ENCODE data around the gene SLC2A8. TPM values are rescaled to one million over a fixed set of nuclear protein-coding genes. Genes with fewer than 3 reads are reported as not detected.
A peak's percentile ranks its signal among the peaks of the same experiment; 100 is the strongest.

The SLC2A8 gene
- total RNA-seq, 1 experiment from 2014 or later: 17.4 TPM

DNA sequence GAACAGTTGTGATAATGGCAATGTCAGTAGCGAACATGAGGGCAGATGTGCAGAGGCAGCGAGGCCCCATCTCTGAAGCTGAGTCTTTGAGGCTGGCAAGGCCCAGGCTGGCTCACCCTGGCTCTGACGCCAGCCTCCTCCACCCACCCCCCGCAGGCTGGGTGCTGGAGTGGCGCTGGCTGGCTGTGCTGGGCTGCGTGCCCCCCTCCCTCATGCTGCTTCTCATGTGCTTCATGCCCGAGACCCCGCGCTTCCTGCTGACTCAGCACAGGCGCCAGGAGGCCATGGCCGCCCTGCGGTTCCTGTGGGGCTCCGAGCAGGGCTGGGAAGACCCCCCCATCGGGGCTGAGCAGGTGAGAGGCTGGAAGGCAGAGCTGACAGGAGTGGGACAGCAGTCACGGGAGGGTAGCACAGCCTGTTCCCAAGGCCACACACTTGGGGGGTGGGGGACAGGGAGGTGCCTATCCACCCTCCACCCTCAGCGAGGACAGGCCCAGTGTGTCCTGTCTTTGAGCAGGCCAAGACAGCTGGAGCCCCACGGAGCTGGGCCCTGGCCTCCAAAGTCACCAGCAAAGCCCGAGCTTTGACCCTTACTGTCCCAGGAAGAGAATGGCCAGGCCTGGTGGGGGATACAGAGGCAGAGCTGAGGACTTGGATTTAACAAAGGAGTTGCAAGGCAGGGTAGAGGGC is 5.6 kb downstream of the SLC2A8 start:
- Histone ChIP-seq H3K4me1 (replicated peaks) (peaks cover 10% of the 10 kb centered on the region), H3K4me3 (no peak overlapping the region), H3K27ac (no peak overlapping the region), H3K27me3 (replicated peaks) (no peaks in the 10 kb centered on the region), H3K36me3 (peaks cover 43% of the 10 kb centered on the region), H3K9me3 (replicated peaks) (no peaks in the 10 kb centered on the region)
- DNase-seq (ENCODE audit: low read depth in 1 of 2, low spot score in 2 of 2): no peak

DNA sequence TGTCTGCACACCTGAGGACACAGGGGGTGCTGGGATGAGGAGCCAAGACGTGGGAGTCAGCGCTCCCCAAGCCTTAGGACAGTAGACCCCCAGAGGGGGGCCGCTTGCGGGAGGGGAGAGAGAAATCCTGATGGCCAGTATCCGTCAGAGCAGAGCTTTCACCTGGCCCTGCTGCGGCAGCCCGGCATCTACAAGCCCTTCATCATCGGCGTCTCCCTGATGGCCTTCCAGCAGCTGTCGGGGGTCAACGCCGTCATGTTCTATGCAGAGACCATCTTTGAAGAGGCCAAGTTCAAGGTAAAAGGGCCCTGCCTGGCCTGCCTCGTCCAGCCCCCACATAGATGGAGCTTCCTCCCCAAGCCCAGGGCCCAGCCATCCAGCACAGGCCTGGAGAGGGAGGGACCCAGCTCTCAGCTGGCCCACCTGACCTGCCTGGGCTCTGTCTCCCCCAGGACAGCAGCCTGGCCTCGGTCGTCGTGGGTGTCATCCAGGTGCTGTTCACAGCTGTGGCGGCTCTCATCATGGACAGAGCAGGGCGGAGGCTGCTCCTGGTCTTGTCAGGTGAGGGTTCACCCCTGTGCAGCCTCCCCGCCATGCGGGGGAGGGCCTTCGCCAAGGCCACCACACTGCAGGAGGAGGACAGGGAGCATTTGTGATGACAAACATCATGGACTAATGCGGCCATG is 6.7 kb downstream of the SLC2A8 start:
- H3K27ac ChIP-seq: no peak overlapping the region
- H3K4me3 ChIP-seq: no peak overlapping the region
- DNase-seq (ENCODE audit: low read depth in 1 of 2, low spot score in 2 of 2): no peak
- H3K4me1 ChIP-seq (replicated peaks): peaks cover under 1% of the 10 kb centered on the region
- H3K27me3 ChIP-seq (replicated peaks): no peaks in the 10 kb centered on the region
- H3K36me3 ChIP-seq: peaks cover 43% of the 10 kb centered on the region
- no peaks in the 10 kb centered on the region for H3K9me3 ChIP-seq (replicated peaks)

DNA sequence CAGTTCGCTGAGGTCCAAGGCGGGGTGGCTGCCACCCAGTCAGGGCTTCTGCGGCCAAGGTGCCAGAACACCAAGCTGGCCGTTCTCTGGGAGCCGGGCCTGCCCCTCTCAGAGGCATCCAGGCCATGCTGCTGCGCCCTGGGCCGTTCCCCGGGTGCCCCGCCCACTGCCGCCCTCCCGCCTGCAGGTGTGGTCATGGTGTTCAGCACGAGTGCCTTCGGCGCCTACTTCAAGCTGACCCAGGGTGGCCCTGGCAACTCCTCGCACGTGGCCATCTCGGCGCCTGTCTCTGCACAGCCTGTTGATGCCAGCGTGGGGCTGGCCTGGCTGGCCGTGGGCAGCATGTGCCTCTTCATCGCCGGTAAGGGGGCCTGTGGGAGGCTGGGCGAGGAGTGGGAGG is 7.7 kb downstream of the SLC2A8 start:
- peaks cover 43% of the 10 kb centered on the region for H3K36me3 ChIP-seq
- no peak overlapping the region for H3K4me3 ChIP-seq
- H3K4me1 ChIP-seq (replicated peaks): no peaks in the 10 kb centered on the region
- H3K9me3 ChIP-seq (replicated peaks): no peaks in the 10 kb centered on the region
- H3K27ac ChIP-seq: no peak overlapping the region
- DNase-seq (ENCODE audit: low read depth in 1 of 2, low spot score in 2 of 2): no peak
- no peaks in the 10 kb centered on the region for H3K27me3 ChIP-seq (replicated peaks)

DNA sequence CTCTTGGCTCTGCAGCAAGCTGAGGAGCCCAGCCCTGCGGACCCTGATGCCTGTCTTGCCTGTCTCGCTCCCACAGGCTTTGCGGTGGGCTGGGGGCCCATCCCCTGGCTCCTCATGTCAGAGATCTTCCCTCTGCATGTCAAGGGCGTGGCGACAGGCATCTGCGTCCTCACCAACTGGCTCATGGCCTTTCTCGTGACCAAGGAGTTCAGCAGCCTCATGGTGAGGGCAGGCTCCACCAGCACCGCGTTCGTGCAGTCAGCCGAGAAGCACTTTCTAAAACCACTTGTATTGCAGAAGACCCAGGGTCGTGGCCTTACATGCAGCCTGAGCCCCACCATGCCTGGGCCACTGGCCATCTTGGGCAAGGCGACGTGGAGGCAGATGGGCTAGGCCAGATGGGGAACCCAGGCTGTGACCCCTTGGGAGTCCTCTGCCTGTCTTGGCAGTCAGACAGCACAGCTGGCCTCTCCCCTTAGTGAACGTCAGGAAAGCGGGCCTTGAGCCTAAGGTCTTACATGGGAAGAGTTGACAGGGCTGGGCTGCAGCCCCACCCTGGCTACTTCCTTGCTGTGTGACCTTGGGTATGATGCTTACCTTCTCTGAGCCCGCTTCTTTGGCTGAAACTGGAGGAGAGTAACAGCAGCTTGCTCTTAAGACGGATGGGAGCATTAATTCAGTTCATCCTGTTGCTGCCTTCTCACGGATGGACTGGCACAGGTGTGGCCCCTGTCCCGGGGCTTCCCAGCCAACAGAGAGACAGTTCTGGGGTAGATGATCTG is 8.6 kb downstream of the SLC2A8 start:
- DNase-seq (ENCODE audit: low read depth in 1 of 2, low spot score in 2 of 2): no peak
- Histone ChIP-seq H3K27me3 (replicated peaks) (no peaks in the 10 kb centered on the region), H3K4me3 (no peak overlapping the region), H3K27ac (no peak overlapping the region), H3K9me3 (replicated peaks) (no peaks in the 10 kb centered on the region), H3K36me3 (peaks cover 39% of the 10 kb centered on the region), H3K4me1 (replicated peaks) (no peaks in the 10 kb centered on the region)

DNA sequence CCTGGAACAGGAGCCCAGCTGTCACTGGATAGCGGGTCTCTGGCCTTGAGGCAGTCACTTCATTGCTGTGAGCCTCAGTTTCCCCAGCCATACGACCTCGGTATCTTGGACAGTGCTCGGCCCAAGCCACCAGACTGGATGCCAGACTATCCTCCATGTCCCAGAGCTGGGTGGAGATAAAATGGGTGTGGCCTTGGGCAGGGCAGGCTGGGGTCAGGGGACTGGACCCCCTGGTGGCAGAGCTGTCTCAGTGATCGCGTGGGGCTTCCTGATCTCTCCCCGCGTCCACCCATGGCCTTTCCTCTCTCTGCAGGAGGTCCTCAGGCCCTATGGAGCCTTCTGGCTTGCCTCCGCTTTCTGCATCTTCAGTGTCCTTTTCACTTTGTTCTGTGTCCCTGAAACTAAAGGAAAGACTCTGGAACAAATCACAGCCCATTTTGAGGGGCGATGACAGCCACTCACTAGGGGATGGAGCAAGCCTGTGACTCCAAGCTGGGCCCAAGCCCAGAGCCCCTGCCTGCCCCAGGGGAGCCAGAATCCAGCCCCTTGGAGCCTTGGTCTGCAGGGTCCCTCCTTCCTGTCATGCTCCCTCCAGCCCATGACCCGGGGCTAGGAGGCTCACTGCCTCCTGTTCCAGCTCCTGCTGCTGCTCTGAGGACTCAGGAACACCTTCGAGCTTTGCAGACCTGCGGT is 10.0 kb downstream of the SLC2A8 start:
- Histone ChIP-seq H3K27me3 (replicated peaks) (no peaks in the 10 kb centered on the region), H3K36me3 (peaks cover 35% of the 10 kb centered on the region), H3K4me1 (replicated peaks) (no peaks in the 10 kb centered on the region), H3K27ac (no peak overlapping the region), H3K4me3 (no peak overlapping the region), H3K9me3 (replicated peaks) (no peaks in the 10 kb centered on the region)
- no peak for DNase-seq (ENCODE audit: low read depth in 1 of 2, low spot score in 2 of 2)

DNA sequence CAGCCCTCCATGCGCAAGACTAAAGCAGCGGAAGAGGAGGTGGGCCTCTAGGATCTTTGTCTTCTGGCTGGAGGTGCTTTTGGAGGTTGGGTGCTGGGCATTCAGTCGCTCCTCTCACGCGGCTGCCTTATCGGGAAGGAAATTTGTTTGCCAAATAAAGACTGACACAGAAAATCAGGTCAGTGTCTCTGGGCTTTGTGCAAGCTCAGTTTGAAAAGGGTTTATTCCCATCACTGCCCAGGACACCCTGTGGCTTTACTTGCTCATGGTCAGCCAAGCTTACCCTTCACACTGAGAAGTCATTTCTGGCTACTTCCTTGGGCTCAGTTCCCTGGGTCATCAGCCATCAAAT is 10.5 kb downstream of the SLC2A8 start:
- H3K4me3 ChIP-seq: no peak overlapping the region
- peaks cover 35% of the 10 kb centered on the region for H3K36me3 ChIP-seq
- H3K27me3 ChIP-seq (replicated peaks): no peaks in the 10 kb centered on the region
- no peaks in the 10 kb centered on the region for H3K4me1 ChIP-seq (replicated peaks)
- no peak overlapping the region for H3K27ac ChIP-seq
- no peak for DNase-seq (ENCODE audit: low read depth in 1 of 2, low spot score in 2 of 2)
- H3K9me3 ChIP-seq (replicated peaks): no peaks in the 10 kb centered on the region

DNA sequence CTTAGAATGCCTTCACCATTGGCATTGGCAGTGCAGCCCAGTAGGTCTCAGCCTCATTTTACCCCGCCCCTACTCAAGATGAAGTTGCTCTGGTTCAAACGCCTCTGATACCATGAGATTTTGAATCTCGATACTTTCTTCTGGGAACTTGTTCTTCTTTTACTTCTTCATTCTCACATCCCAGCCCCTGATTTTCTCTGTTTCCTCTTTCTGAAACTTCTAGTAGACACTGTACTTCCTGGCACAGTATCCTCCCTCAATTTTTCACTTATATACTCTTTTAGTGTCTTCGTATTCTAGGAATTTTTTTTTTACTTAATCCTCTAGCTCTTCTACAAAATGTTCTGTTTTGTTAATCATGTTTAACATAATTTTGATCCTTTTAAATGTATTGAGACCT is 14.2 kb downstream of the SLC2A8 start:
- Histone ChIP-seq H3K4me3 (no peak overlapping the region), H3K27me3 (replicated peaks) (no peaks in the 10 kb centered on the region), H3K36me3 (peaks cover 7% of the 10 kb centered on the region; the same call in 1 of the 2 replicates), H3K4me1 (replicated peaks) (no peaks in the 10 kb centered on the region), H3K27ac (no peak overlapping the region), H3K9me3 (replicated peaks) (no peaks in the 10 kb centered on the region)
- DNase-seq (ENCODE audit: low read depth in 1 of 2, low spot score in 2 of 2): no peak

DNA sequence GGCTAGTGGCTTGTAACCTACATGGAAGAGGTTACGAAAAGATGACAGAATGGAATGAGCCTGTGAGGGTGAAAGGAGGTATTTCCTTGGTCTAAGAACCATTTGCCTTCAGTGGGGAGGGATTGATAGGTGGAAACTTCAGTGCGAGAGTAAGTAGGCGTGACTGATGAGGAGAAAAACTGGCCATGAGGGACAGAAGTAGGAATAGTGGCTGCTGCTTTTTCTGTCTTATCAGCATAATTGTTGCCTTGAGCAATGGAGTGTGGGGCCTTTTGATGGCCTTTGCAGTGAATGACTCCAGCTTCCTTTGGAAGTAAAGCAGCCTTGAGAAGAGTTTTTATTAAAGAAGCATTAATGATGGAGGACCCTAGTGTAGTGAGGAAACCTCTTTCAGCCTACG is 18.2 kb downstream of the SLC2A8 start:
- no peak overlapping the region for H3K4me3 ChIP-seq
- H3K27ac ChIP-seq: no peak overlapping the region
- H3K4me1 ChIP-seq (replicated peaks): no peaks in the 10 kb centered on the region
- no peaks in the 10 kb centered on the region for H3K9me3 ChIP-seq (replicated peaks)
- H3K27me3 ChIP-seq (replicated peaks): no peaks in the 10 kb centered on the region
- no peak for DNase-seq (ENCODE audit: low read depth in 1 of 2, low spot score in 2 of 2)
- H3K36me3 ChIP-seq: no peaks in the 10 kb centered on the region

DNA sequence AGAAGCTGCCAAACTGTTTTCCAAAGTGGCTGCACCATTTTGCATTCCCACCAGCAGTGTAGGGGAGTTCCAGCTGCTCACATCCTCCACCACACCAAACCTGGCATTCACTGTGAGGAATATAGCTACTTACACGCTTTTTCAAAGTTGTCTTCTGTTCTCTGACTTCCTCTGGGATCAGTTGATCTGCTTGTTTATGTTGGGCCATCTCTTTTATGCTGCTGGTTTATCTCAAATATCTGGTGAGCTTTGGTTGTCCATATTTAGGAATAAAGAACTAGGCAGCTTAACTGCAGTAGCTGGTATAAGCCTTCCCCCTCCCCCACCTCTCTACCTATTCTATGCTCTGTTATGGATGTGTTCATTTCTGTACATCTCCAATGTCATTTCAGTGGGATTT is 18.7 kb downstream of the SLC2A8 start:
- Histone ChIP-seq H3K4me1 (replicated peaks) (no peaks in the 10 kb centered on the region), H3K4me3 (no peak overlapping the region), H3K27ac (no peak overlapping the region), H3K9me3 (replicated peaks) (no peaks in the 10 kb centered on the region), H3K36me3 (no peaks in the 10 kb centered on the region), H3K27me3 (replicated peaks) (no peaks in the 10 kb centered on the region)
- DNase-seq (ENCODE audit: low read depth in 1 of 2, low spot score in 2 of 2): no peak

DNA sequence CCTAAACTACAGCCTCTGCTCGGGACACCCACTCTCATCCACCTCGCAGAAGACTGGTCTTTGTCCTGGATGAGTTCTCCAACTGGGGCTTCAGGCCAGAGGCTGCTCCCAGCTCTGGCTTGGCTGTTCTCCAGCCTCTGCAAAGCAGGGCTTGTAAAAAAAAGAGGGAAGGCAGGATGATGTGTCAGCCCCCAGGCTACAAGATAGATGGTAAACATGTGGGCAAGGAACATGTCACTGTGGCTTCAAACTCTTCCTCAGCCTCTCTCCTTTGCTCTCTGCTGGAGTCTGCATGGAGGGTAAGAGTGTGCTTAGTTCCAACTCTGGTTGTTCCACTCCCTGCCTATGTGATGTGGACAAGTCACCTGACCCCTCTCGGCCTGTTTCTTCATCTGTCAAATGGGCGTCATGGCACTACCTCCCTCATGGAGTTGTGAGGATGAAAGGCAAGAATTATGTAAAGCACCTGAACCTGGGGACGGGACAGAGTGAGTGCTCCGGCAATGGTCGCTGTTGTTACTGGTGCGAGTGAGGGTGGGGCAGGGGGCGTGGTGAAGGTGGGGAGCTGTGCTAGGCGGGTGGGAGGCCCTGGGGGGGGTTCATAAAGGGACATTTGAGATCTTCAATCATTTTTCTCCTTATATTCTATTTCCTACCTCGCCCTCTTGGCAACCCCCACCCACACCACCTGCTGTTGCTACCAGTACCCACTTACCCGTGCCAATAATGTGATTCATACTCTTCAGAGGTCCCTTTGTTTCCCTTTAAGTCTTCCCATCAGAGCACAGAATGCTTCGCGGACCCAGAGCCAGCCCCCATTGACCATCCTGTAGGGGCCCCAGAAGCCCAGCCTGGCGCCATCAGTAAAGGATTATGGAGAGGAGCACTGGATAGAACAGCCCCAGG is 20.4 kb downstream of the SLC2A8 start:
- Histone ChIP-seq H3K4me3 (no peak overlapping the region), H3K4me1 (replicated peaks) (no peaks in the 10 kb centered on the region; the same call in 1 of the 2 replicates), H3K36me3 (no peaks in the 10 kb centered on the region), H3K9me3 (replicated peaks) (no peaks in the 10 kb centered on the region), H3K27ac (no peak overlapping the region), H3K27me3 (replicated peaks) (no peaks in the 10 kb centered on the region)
- peak in 1 of 2 experiments; percentile 33 for DNase-seq (ENCODE audit: low read depth in 1 of 2, low spot score in 2 of 2)

DNA sequence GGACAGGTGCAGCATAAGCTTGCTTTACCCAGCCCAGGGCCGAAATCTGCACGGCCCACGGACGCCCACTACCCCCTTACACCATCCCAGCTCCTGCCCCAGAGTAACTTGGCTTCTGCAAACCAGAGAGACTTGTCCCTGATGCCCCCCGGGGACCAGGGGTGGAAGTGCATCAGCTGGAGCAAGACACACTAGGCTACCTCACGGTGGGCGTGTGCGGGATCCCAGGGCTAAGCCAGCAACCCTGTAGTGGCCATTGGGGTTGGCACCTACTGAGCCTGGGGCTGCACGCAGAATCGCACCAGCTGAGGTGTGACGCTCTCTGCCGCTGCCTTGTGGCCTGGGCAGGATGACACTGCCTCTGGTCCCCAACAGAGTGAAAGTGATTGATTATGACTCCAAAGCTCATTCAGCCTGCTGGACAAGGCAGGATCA is 21.1 kb downstream of the SLC2A8 start:
- Histone ChIP-seq H3K9me3 (replicated peaks) (no peaks in the 10 kb centered on the region), H3K4me1 (replicated peaks) (peaks cover 4% of the 10 kb centered on the region; the same call in 1 of the 2 replicates), H3K27me3 (replicated peaks) (no peaks in the 10 kb centered on the region), H3K4me3 (no peak overlapping the region), H3K36me3 (no peaks in the 10 kb centered on the region), H3K27ac (no peak overlapping the region)
- DNase-seq (ENCODE audit: low read depth in 1 of 2, low spot score in 2 of 2): no peak

DNA sequence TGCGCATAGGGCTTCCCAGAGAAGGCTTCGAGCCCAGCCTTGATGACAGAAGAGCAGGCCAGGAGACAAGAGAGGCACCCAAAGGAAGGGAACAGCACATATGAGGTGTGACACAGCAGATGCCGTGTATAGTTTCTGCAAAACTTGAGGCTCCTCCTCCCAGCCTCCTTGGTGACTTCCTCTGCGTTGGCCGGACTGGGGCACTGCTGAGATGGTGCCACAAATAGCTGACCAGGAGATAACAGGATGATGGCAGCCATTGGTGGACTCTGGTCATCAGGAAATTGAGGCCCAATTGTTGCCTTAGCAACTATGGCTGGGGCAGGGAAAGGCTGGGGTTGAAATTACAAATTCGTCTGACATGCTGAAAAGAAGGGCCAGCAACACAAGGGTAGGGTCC is 22.4 kb downstream of the SLC2A8 start:
- no peaks in the 10 kb centered on the region for H3K36me3 ChIP-seq
- no peak for DNase-seq (ENCODE audit: low read depth in 1 of 2, low spot score in 2 of 2)
- H3K27ac ChIP-seq: no peak overlapping the region
- H3K4me1 ChIP-seq (replicated peaks): peaks cover 6% of the 10 kb centered on the region; the same call in 1 of the 2 replicates
- no peaks in the 10 kb centered on the region for H3K27me3 ChIP-seq (replicated peaks)
- no peak overlapping the region for H3K4me3 ChIP-seq
- no peaks in the 10 kb centered on the region for H3K9me3 ChIP-seq (replicated peaks)

DNA sequence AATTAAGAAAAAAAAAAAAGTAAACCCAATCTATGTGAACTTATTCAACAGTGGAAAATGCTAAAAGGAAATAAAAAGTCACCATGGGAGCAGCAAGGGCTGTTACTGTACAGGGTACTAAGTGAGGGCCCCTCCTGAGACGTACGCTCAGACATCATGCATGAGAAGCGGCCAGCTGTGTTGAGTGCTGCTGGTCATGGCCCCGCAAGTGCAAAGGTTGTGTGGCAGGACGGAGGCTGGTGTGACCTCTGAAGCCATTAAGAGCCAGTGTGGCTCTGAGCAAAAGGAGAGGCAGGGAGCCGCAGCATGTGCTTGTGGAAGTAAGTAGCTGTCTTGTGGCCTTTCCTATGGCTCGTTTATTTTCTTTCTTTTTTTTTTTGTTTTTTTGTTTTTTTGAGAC is 24.1 kb downstream of the SLC2A8 start:
- peaks cover 17% of the 10 kb centered on the region for H3K4me1 ChIP-seq (replicated peaks)
- H3K9me3 ChIP-seq (replicated peaks): no peaks in the 10 kb centered on the region
- H3K36me3 ChIP-seq: no peaks in the 10 kb centered on the region
- no peak overlapping the region for H3K4me3 ChIP-seq
- no peak overlapping the region for H3K27ac ChIP-seq
- no peaks in the 10 kb centered on the region for H3K27me3 ChIP-seq (replicated peaks)
- DNase-seq (ENCODE audit: low read depth in 1 of 2, low spot score in 2 of 2): no peak
